MM.1S (cell line): Measurements from ENCODE around the gene LAMB3.
"Not testable (repeated sequence)": the region's sequence is repeated elsewhere in the genome, so short reads cannot be mapped to it uniquely, and the experiment has no call there.

Experiments
- DNase-seq: peaks from one replicate; pipeline ENCODE4 v3.0.0-alpha.2; 2015
- H2AFZ ChIP-seq: fragments of 300-600 bp; sonication (generic); 2 replicates; pipeline ENCODE4 v1.6.0; 2016; ENCODE audit warnings: antibody characterized with exemption, low read length
- H3F3A ChIP-seq: fragments of 300-600 bp; sonication (generic); 2 replicates; pipeline ENCODE4 v1.6.1; 2016; ENCODE audit warnings: mild to moderate bottlenecking, antibody characterized with exemption, low read length, moderate library complexity, mixed read lengths; ENCODE audit not compliant: insufficient read depth
- H3K27ac ChIP-seq: fragments of 300-600 bp; sonication (generic); 2 replicates; pipeline ENCODE4 v1.5.1; 2016; ENCODE audit warnings: mild to moderate bottlenecking, low read length
- H3K27me3 ChIP-seq: fragments of 300-600 bp; sonication (generic); replicated peaks from 2 replicates; pipeline ENCODE4 v1.6.0; 2016; ENCODE audit warnings: low read length; ENCODE audit not compliant: insufficient read depth
- H3K36me3 ChIP-seq: fragments of 300-600 bp; sonication (generic); replicated peaks from 2 replicates; pipeline ENCODE4 v1.6.1; 2016; ENCODE audit warnings: mild to moderate bottlenecking, low read length, mixed read lengths; ENCODE audit not compliant: insufficient read depth
- H3K4me1 ChIP-seq: fragments of 300-600 bp; sonication (generic); 2 replicates; pipeline ENCODE4 v1.6.1; 2016; ENCODE audit warnings: low read length, mixed read lengths
- H3K4me2 ChIP-seq: fragments of 300-600 bp; sonication (generic); 2 replicates; pipeline ENCODE4 v1.6.0; 2016; ENCODE audit warnings: low read depth, low read length
- H3K4me3 ChIP-seq: fragments of 300-600 bp; sonication (generic); 2 replicates; pipeline ENCODE4 v1.5.1; 2016; ENCODE audit warnings: low read length, mixed read lengths
- H3K79me2 ChIP-seq: fragments of 300-600 bp; sonication (generic); 2 replicates; pipeline ENCODE4 v1.6.1; 2016; ENCODE audit warnings: mixed run types, low read length, mixed read lengths
- H3K9ac ChIP-seq: fragments of 300-600 bp; sonication (generic); 2 replicates; pipeline ENCODE4 v1.6.1; 2016; ENCODE audit warnings: low read length, mixed read lengths
- H3K9me2 ChIP-seq: fragments of 300-600 bp; sonication (generic); replicated peaks from 2 replicates; pipeline ENCODE4 v1.6.1; 2016; ENCODE audit warnings: mild to moderate bottlenecking, low read length, mixed read lengths; ENCODE audit not compliant: insufficient read depth
- H3K9me3 ChIP-seq: fragments of 300-600 bp; sonication (generic); replicated peaks from 2 replicates; pipeline ENCODE4 v1.6.1; 2016; ENCODE audit warnings: mild to moderate bottlenecking, low read length, mixed read lengths; ENCODE audit not compliant: insufficient read depth
- H4K20me1 ChIP-seq: fragments of 300-600 bp; sonication (generic); 2 replicates; pipeline ENCODE4 v1.6.1; 2016; ENCODE audit warnings: mild to moderate bottlenecking, low read length, moderate library complexity, mixed read lengths; ENCODE audit not compliant: insufficient read depth
- EZH2 ChIP-seq: fragments of 300-600 bp; sonication (generic); optimal IDR thresholded peaks from 2 replicates; pipeline ENCODE3; 2017; ENCODE audit warnings: low read depth, mild to moderate bottlenecking, antibody characterized with exemption, low read length, mixed read lengths
- EZH2phosphoT487 ChIP-seq: fragments of 300-600 bp; sonication (generic); IDR thresholded peaks from 2 replicates; pipeline ENCODE4 v1.6.1; 2018; ENCODE audit warnings: antibody characterized with exemption, low read length
- TF ChIP-seq, protein P1 (sequence below): fragments of 300-600 bp; sonication (generic); IDR thresholded peaks from 2 replicates; pipeline ENCODE4 v1.5.1; 2016; ENCODE audit warnings: antibody characterized with exemption, low read length, mixed read lengths

The LAMB3 gene

GRCh38 chr1:209652121-209652735, at the start of gene LAMB3:
Gene LAMB3, minus strand, starts transcription at chr1:209652425. Its CDS starts 1,481 bp downstream, at chr1:209650944.
- Histone ChIP-seq H3K27me3 (no peaks in the 10 kb centered on the region), H3K9me2 (no peaks in the 10 kb centered on the region), H4K20me1 (no peaks in the 10 kb centered on the region), H2AFZ (peak within 1 kb of the TSS; percentile 39; the same call in 1 of the 2 replicates), H3K36me3 (no peaks in the 10 kb centered on the region), H3K79me2 (no peaks in the 10 kb centered on the region), H3K4me3 (no peak within 1 kb of the TSS), H3K9ac (no peak within 1 kb of the TSS), H3F3A (no peaks in the 10 kb centered on the region), H3K27ac (peak within 1 kb of the TSS; percentile 17; the same call in 1 of the 2 replicates), H3K4me2 (peak within 1 kb of the TSS; percentile 12; the same call in 1 of the 2 replicates), H3K9me3 (no peaks in the 10 kb centered on the region), H3K4me1 (peaks cover 34% of the 10 kb centered on the region)
- DNase-seq: no peak
- no peak for TF ChIP-seq EZH2
- TF ChIP-seq EZH2phosphoT487: no peak
- TF ChIP-seq, protein P1, sequence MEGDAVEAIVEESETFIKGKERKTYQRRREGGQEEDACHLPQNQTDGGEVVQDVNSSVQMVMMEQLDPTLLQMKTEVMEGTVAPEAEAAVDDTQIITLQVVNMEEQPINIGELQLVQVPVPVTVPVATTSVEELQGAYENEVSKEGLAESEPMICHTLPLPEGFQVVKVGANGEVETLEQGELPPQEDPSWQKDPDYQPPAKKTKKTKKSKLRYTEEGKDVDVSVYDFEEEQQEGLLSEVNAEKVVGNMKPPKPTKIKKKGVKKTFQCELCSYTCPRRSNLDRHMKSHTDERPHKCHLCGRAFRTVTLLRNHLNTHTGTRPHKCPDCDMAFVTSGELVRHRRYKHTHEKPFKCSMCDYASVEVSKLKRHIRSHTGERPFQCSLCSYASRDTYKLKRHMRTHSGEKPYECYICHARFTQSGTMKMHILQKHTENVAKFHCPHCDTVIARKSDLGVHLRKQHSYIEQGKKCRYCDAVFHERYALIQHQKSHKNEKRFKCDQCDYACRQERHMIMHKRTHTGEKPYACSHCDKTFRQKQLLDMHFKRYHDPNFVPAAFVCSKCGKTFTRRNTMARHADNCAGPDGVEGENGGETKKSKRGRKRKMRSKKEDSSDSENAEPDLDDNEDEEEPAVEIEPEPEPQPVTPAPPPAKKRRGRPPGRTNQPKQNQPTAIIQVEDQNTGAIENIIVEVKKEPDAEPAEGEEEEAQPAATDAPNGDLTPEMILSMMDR: no peak

GRCh38 chr1:209700686-209701085, 48.5 kb upstream of the LAMB3 start:
- H4K20me1 ChIP-seq, DNase-seq, H3K9ac ChIP-seq, H3K27ac ChIP-seq, H3K79me2 ChIP-seq, H3K4me2 ChIP-seq, H3K27me3 ChIP-seq, H3K36me3 ChIP-seq, H3F3A ChIP-seq, H2AFZ ChIP-seq, H3K9me3 ChIP-seq, H3K4me3 ChIP-seq, H3K9me2 ChIP-seq: not testable (repeated sequence)
- peaks cover 14% of the 10 kb centered on the region; the same call in 1 of the 2 replicates for H3K4me1 ChIP-seq

- TF ChIP-seq EZH2phosphoT487 (no peak), EZH2 (no peak)
- TF ChIP-seq, protein P1: no peak
- Histone ChIP-seq H2AFZ (no peak overlapping the region), H3K9me3 (no peaks in the 10 kb centered on the region), H3K27me3 (no peaks in the 10 kb centered on the region), H3K4me1 (peaks cover 16% of the 10 kb centered on the region), H3K9me2 (no peaks in the 10 kb centered on the region), H4K20me1 (no peaks in the 10 kb centered on the region), H3K4me2 (no peak overlapping the region), H3K79me2 (no peaks in the 10 kb centered on the region), H3K9ac (no peak overlapping the region), H3K4me3 (no peak overlapping the region), H3K27ac (no peak overlapping the region), H3F3A (no peaks in the 10 kb centered on the region), H3K36me3 (no peaks in the 10 kb centered on the region)
- DNase-seq: no peak
Measured at GRCh38 chr1:209697126-209697525, 44.9 kb upstream of the LAMB3 start.

GRCh38 chr1:209696673-209697072, 44.4 kb upstream of the LAMB3 start:
- H4K20me1 ChIP-seq: no peaks in the 10 kb centered on the region
- DNase-seq: no peak
- H3K36me3 ChIP-seq: no peaks in the 10 kb centered on the region
- TF ChIP-seq, protein P1: no peak
- no peak for TF ChIP-seq EZH2phosphoT487
- TF ChIP-seq EZH2: no peak
- no peak overlapping the region for H2AFZ ChIP-seq
- H3K4me2 ChIP-seq: no peak overlapping the region
- peaks cover 14% of the 10 kb centered on the region for H3K4me1 ChIP-seq
- no peaks in the 10 kb centered on the region for H3K9me2 ChIP-seq
- no peaks in the 10 kb centered on the region for H3K27me3 ChIP-seq
- H3F3A ChIP-seq: no peaks in the 10 kb centered on the region
- H3K79me2 ChIP-seq: no peaks in the 10 kb centered on the region
- H3K27ac ChIP-seq: no peak overlapping the region
- H3K9ac ChIP-seq: no peak overlapping the region
- no peaks in the 10 kb centered on the region for H3K9me3 ChIP-seq
- no peak overlapping the region for H3K4me3 ChIP-seq
